AG04450 (cell line): ENCODE measurements around the gene MAPK8IP1. TPM values are rescaled to one million over a fixed set of nuclear protein-coding genes. Genes with fewer than 3 reads are reported as not detected.

Source experiments
- CTCF ChIA-PET: fragments of 300-600, 350-600 bp; formaldehyde crosslinking; extraction: SDS; loops from one replicate; lab custom pipeline; 2022; ENCODE audit warnings: antibody characterized with exemption, inconsistent platforms; lab: Charles Lee
- POLR2A ChIA-PET: fragments of 350-600 bp; formaldehyde crosslinking; extraction: SDS; loops from one replicate; lab custom pipeline; 2021; ENCODE audit warnings: antibody characterized with exemption, inconsistent platforms; lab: Yijun Ruan, JAX
- DNase-seq: peaks from one replicate; pipeline ENCODE4 v3.0.0-alpha.2; 2011; ENCODE audit warnings: low read depth, low spot score
- H3K27ac ChIP-seq: one replicate; pipeline ENCODE4 v1.5.1; 2012; ENCODE audit warnings: low read depth, low read length, control low read depth
- H3K27me3 ChIP-seq: one replicate; pipeline ENCODE4 v1.6.0; 2012; ENCODE audit warnings: low read length; ENCODE audit not compliant: control insufficient read depth, insufficient read depth
- H3K4me3 ChIP-seq: 2 replicates; pipeline ENCODE4 v1.5.1; 2011; ENCODE audit warnings: mild to moderate bottlenecking, low read depth, low read length, control low read depth
- H3K9me3 ChIP-seq: 2 replicates; pipeline ENCODE4 v1.5.1; 2012; ENCODE audit warnings: low read length; ENCODE audit not compliant: control insufficient read depth, insufficient read depth
- polyA plus RNA-seq: library from polyadenylated mRNA; depleted of rRNA; stranded (reverse); fragments of >200 nt; gene quantifications from 2 replicates; pipeline ENCODE4 v1.2.3, GENCODE V29; 2011
- TF ChIP-seq, protein P1 (sequence below): IDR thresholded peaks from 2 replicates; pipeline ENCODE4 v1.5.1; 2011; ENCODE audit warnings: low read depth, low read length, control low read depth, inconsistent platforms

The MAPK8IP1 gene
- polyA plus RNA-seq, 1 experiment, result 5.6 TPM

- Histone ChIP-seq H3K9me3 (no peaks in the 10 kb centered on the region; the same call in 1 of the 2 replicates), H3K27me3 (peaks cover 1% of the 10 kb centered on the region), H3K4me3 (no peak overlapping the region), H3K27ac (no peak overlapping the region)
- POLR2A ChIA-PET, result no interaction called here
- CTCF ChIA-PET, result interaction anchor here (2.1 kb wide), 1 partner anchor 33 kb away, joined by 5 read pairs; no protein-coding TSS in a partner anchor
- TF ChIP-seq, protein P1, sequence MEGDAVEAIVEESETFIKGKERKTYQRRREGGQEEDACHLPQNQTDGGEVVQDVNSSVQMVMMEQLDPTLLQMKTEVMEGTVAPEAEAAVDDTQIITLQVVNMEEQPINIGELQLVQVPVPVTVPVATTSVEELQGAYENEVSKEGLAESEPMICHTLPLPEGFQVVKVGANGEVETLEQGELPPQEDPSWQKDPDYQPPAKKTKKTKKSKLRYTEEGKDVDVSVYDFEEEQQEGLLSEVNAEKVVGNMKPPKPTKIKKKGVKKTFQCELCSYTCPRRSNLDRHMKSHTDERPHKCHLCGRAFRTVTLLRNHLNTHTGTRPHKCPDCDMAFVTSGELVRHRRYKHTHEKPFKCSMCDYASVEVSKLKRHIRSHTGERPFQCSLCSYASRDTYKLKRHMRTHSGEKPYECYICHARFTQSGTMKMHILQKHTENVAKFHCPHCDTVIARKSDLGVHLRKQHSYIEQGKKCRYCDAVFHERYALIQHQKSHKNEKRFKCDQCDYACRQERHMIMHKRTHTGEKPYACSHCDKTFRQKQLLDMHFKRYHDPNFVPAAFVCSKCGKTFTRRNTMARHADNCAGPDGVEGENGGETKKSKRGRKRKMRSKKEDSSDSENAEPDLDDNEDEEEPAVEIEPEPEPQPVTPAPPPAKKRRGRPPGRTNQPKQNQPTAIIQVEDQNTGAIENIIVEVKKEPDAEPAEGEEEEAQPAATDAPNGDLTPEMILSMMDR, result no peak
- no peak for DNase-seq
These were observed 46.3 kb downstream of the MAPK8IP1 start for GRCh38 chr11:45931739-45932138.

GRCh38 chr11:45932217-45932616 lies 46.8 kb downstream of the MAPK8IP1 start:
- H3K27me3 ChIP-seq, result no peaks in the 10 kb centered on the region
- TF ChIP-seq, protein P1, result no peak
- no peak for DNase-seq
- no peak overlapping the region for H3K27ac ChIP-seq
- H3K4me3 ChIP-seq, result no peak overlapping the region
- H3K9me3 ChIP-seq, result no peaks in the 10 kb centered on the region
- ChIA-PET CTCF (interaction anchor here (2.1 kb wide), 1 partner anchor 32 kb away, joined by 5 read pairs; no protein-coding TSS in a partner anchor), POLR2A (no interaction called here)

- Histone ChIP-seq H3K27ac (no peak overlapping the region), H3K4me3 (no peak overlapping the region), H3K9me3 (no peaks in the 10 kb centered on the region), H3K27me3 (no peaks in the 10 kb centered on the region)
- DNase-seq, result peak; percentile 8
- TF ChIP-seq, protein P1, result no peak
- CTCF ChIA-PET, result no interaction called here
- POLR2A ChIA-PET, result no interaction called here
These were observed 47.8 kb downstream of the MAPK8IP1 start for GRCh38 chr11:45933131-45933831.

GRCh38 chr11:45933846-45934579 lies 48.6 kb downstream of the MAPK8IP1 start:
- no peak overlapping the region for H3K27ac ChIP-seq
- H3K4me3 ChIP-seq, result no peak overlapping the region
- no peaks in the 10 kb centered on the region for H3K9me3 ChIP-seq
- CTCF ChIA-PET, result no interaction called here
- POLR2A ChIA-PET, result no interaction called here
- no peak for DNase-seq
- H3K27me3 ChIP-seq, result no peaks in the 10 kb centered on the region
- TF ChIP-seq, protein P1, result no peak
